SJSA1 (cell line): ENCODE results near the gene DUSP10. TPM values are rescaled to one million over a fixed set of nuclear protein-coding genes. Genes with fewer than 3 reads are reported as not detected.

Experiments
- DNase-seq, 2 experiments: peaks; one replicate each; pipeline ENCODE4 v3.0.0-alpha.2; 2015 to 2020; ENCODE audit warnings: low spot score in 2 of 2, low read depth in 1 of 2
- H3K27ac ChIP-seq: fragments of 250-450 bp; sonication (Bioruptor Pico); 2 replicates; pipeline ENCODE4 v1.5.1; 2020; ENCODE audit warnings: mild to moderate bottlenecking, moderate library complexity
- H3K27me3 ChIP-seq: fragments of 250-450 bp; sonication (Bioruptor Pico); replicated peaks from 2 replicates; pipeline ENCODE4 v1.5.1; 2020; ENCODE audit warnings: mild to moderate bottlenecking, moderate library complexity
- H3K36me3 ChIP-seq: fragments of 250-450 bp; sonication (Bioruptor Pico); 2 replicates; pipeline ENCODE4 v1.5.1; 2020; ENCODE audit warnings: mild to moderate bottlenecking
- H3K4me1 ChIP-seq: fragments of 250-450 bp; sonication (Bioruptor Pico); replicated peaks from 2 replicates; pipeline ENCODE4 v1.6.1; 2021; ENCODE audit warnings: mild to moderate bottlenecking
- H3K4me3 ChIP-seq: fragments of 250-450 bp; sonication (Bioruptor Pico); 2 replicates; pipeline ENCODE4 v1.5.1; 2020; ENCODE audit warnings: mild to moderate bottlenecking
- H3K9me3 ChIP-seq: fragments of 250-450 bp; sonication (Bioruptor Pico); replicated peaks from 2 replicates; pipeline ENCODE4 v1.5.1; 2020; ENCODE audit warnings: mild to moderate bottlenecking
- total RNA-seq: library from RNA; depleted of rRNA; stranded (reverse); fragments of >200 nt; shearing (Covaris generic); gene quantifications from 2 replicates; pipeline ENCODE4 v1.2.3, GENCODE V29; 2014

Gene DUSP10
- total RNA-seq, 1 experiment from 2014 or later: 15.8 TPM

DNA sequence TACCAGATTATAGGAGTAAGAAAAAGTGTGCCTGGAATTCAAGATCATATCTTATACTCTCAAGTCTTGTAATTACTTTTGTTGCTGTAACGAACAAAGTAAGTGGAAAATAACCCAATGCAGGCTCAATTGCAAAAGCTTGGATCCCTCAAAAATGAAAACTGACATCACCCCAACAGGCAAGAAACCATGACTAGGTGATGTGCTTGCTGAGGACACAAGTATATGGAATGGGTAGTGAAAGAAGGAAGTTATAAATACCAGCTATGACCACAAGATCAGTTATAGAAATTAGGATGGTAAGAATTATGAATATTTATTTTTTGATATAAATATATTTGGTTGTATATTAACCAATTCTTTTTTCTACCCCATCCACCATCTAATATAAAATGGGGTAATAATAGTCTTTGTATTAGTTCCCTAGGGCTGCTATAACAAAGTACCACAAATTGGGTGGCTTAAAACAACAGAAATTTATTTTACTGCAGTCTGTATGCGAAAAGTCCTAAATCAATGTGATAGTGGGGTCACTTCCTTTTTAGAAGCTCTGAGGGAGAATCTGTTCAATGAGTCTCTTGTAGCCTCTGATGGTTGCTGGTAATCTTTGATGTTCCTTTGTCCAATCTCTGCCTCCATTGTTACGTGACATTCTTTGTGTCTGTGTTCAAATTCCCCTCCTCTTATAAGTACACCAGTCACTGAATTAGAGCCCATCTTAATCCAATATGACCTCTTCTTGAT, 45.0 kb downstream of the DUSP10 start:
- H3K4me1 ChIP-seq: no peaks in the 10 kb centered on the region; the same call in 1 of the 2 replicates
- DNase-seq: no peak

DNA sequence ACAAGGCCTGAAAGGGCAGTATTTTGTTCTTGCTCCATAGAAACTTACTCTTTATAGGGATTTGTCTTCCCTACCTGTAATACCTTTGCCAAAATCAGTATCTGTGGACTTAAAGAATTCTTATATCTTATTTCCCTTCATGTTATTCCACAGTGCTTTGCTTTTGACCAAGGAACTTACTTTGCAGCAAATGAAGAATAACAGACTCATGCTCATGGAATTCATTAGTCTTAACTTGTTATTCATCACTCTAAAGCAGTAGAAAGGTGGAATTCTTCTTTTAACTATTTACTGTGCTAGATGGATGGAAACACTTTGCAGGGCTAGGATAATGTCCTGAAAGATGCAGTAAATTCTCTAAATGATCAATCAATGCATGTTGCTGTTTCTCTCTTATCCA, 45.9 kb downstream of the DUSP10 start:
- no peaks in the 10 kb centered on the region; the same call in 1 of the 2 replicates for H3K4me1 ChIP-seq
- peaks cover 4% of the 10 kb centered on the region; the same call in 1 of the 2 replicates for H3K36me3 ChIP-seq
- DNase-seq: no peak
- H3K9me3 ChIP-seq: peaks cover 3% of the 10 kb centered on the region; the same call in 1 of the 2 replicates
- H3K27me3 ChIP-seq: no peaks in the 10 kb centered on the region
- no peak overlapping the region for H3K27ac ChIP-seq
- no peak overlapping the region for H3K4me3 ChIP-seq

More for the DNA sequence above, 45.0 kb downstream of the DUSP10 start:
- Histone ChIP-seq H3K27ac (no peak overlapping the region), H3K36me3 (peaks cover 4% of the 10 kb centered on the region; the same call in 1 of the 2 replicates), H3K9me3 (peaks cover 3% of the 10 kb centered on the region; the same call in 1 of the 2 replicates), H3K4me3 (no peak overlapping the region), H3K27me3 (no peaks in the 10 kb centered on the region)

DNA sequence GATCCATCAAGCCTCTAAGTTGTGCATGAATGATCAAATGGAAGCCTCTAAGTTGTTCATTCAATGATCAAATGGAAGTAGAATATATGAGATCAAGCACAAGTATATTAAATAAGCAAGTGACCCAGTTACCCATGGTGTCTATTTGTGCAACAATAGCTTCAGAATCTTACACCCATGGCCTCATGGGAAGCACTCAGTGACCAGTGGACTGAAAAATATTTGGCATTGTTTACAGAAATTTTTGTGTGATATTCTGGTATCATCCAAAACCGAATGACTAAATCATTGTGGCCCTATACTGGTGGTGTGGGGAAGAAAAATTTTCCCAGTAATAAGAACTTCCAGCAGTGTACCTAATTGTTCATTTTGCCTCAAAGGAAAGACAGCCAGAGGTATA, 46.6 kb downstream of the DUSP10 start:
- H3K4me3 ChIP-seq: no peak overlapping the region
- H3K27me3 ChIP-seq: no peaks in the 10 kb centered on the region
- DNase-seq: no peak
- H3K36me3 ChIP-seq: peaks cover 4% of the 10 kb centered on the region; the same call in 1 of the 2 replicates
- H3K9me3 ChIP-seq: peaks cover 3% of the 10 kb centered on the region; the same call in 1 of the 2 replicates
- no peak overlapping the region for H3K27ac ChIP-seq
- no peaks in the 10 kb centered on the region; the same call in 1 of the 2 replicates for H3K4me1 ChIP-seq

DNA sequence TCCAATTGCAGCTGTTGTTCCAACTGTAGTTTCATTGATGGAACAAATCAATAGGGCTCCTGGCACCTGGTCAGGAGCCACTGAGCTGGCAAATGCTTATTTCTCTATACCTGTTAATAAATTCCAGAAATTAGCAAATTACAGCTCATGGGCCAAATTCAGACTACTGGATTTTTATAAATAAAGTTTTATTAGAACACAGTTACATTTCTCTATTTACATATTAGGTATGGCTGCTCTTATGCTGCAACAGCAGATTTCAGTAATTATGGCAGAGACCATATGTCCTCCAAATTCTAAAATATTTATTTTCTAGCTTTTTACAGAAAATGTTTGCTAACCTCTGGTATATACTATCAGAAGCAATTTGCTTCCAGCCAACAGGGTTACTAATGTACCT, 47.8 kb downstream of the DUSP10 start:
- H3K27ac ChIP-seq: no peak overlapping the region
- DNase-seq: no peak
- no peaks in the 10 kb centered on the region; the same call in 1 of the 2 replicates for H3K4me1 ChIP-seq
- peaks cover 3% of the 10 kb centered on the region; the same call in 1 of the 2 replicates for H3K9me3 ChIP-seq
- H3K27me3 ChIP-seq: no peaks in the 10 kb centered on the region
- H3K4me3 ChIP-seq: no peak overlapping the region
- peaks cover 4% of the 10 kb centered on the region; the same call in 1 of the 2 replicates for H3K36me3 ChIP-seq

DNA sequence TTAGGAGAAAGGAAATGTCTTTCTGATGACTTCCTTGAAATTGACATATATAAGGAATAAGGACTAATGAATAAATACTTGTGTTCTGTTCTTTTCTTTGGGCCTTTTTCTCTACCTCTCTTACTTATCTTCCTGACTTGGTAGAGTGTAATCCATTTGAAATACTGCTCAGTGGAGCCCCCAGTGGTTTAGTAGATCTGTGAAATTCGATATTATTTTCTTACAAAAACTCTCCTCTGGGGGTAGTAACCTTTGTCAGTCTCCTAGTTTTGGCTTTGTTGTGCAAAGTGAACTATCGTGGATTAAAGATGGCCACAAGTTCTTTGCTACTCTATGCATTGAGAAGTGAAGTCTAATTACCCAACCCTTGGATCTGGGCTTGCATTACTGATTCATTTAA, 48.8 kb downstream of the DUSP10 start:
- peaks cover 3% of the 10 kb centered on the region; the same call in 1 of the 2 replicates for H3K9me3 ChIP-seq
- no peak for DNase-seq
- no peaks in the 10 kb centered on the region; the same call in 1 of the 2 replicates for H3K4me1 ChIP-seq
- no peak overlapping the region for H3K27ac ChIP-seq
- H3K36me3 ChIP-seq: peaks cover 2% of the 10 kb centered on the region; the same call in 1 of the 2 replicates
- no peak overlapping the region for H3K4me3 ChIP-seq
- H3K27me3 ChIP-seq: no peaks in the 10 kb centered on the region

DNA sequence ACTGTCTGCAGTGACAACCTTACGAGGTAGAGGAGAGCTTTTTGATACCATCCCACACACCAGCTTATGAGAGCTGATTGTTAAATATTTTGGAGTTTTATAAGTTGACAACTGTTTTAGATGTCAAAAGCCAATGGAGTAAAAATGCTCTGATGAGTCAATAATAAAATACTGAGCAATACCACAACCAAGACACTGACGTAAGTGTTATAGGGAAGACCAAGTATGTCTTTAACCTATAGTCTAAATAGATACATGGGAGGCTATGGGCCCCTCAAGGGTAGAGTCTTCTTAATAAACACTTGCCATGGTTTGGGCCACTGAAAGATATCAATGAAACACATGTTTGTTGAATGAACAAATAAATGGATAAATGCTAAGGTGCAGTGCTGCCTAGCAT, 49.2 kb downstream of the DUSP10 start:
- DNase-seq: no peak
- Histone ChIP-seq H3K9me3 (peaks cover 3% of the 10 kb centered on the region; the same call in 1 of the 2 replicates), H3K36me3 (no peaks in the 10 kb centered on the region), H3K4me1 (no peaks in the 10 kb centered on the region; the same call in 1 of the 2 replicates), H3K27ac (no peak overlapping the region), H3K27me3 (no peaks in the 10 kb centered on the region), H3K4me3 (no peak overlapping the region)

DNA sequence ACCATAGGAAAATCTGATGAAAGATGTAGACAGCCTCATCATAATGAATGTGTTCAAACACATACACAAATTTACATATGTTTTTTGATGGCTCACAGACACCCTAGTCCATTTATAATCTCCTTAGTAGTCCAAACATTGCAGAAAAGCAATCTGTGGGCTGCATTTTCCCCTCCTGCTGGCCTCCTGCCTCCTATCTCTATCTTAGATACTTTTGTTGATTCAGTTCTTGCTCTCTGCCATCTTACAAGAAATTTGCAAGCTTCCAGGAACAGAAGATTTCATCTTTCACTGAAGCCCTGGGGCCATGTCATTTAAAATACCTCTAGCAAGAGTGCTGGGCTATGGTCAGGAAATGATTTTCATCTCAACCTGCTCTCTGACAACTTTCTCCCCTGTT, 50.6 kb downstream of the DUSP10 start:
- no peaks in the 10 kb centered on the region; the same call in 1 of the 2 replicates for H3K4me1 ChIP-seq
- DNase-seq: no peak
- H3K9me3 ChIP-seq: peaks cover 3% of the 10 kb centered on the region; the same call in 1 of the 2 replicates
- H3K27me3 ChIP-seq: no peaks in the 10 kb centered on the region
- no peak overlapping the region for H3K27ac ChIP-seq
- no peaks in the 10 kb centered on the region for H3K36me3 ChIP-seq
- H3K4me3 ChIP-seq: no peak overlapping the region

DNA sequence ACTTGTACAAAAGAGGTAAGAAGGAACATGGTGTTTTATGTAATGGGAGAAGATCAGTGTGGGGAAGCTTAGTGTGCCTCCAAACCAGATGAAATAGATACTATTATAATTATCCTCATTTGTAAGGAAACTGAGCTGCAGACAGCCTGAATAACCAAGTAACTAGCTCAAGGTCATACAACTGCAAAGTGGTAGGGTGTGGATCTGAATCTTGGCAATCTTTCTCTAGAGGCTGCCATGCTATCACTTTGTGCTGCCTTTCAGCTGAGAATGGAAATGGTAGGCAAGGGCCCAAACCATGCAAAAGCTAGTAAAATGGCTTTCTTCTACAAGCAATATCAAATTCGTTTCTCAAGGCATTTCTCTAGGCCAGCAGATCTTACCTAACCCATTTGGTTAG, 51.0 kb downstream of the DUSP10 start:
- no peaks in the 10 kb centered on the region for H3K27me3 ChIP-seq
- no peak overlapping the region for H3K27ac ChIP-seq
- H3K4me1 ChIP-seq: no peaks in the 10 kb centered on the region; the same call in 1 of the 2 replicates
- no peak for DNase-seq
- no peak overlapping the region for H3K4me3 ChIP-seq
- no peaks in the 10 kb centered on the region for H3K36me3 ChIP-seq
- peaks cover 3% of the 10 kb centered on the region; the same call in 1 of the 2 replicates for H3K9me3 ChIP-seq

DNA sequence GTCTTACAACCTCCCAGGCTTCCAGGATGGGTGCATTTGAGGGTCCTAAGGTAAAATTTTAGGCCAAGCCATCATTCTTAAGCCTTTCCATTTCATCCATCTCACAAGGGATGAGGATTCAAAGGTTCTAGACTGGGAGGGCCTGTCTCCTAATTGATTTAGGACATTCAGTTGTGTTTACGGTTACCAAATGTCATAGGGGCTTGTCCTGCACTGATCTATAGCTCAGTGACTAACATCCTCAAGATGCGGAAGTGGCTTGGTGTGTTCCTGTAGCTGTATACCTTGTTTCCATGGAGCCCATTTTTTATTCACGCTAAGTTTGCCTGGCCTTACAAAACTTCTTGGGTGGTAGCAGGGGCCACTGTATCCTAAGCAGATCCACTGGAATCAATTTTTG, 52.8 kb downstream of the DUSP10 start:
- peaks cover 3% of the 10 kb centered on the region; the same call in 1 of the 2 replicates for H3K9me3 ChIP-seq
- DNase-seq: no peak
- no peaks in the 10 kb centered on the region; the same call in 1 of the 2 replicates for H3K4me1 ChIP-seq
- H3K27ac ChIP-seq: no peak overlapping the region
- H3K4me3 ChIP-seq: no peak overlapping the region
- H3K27me3 ChIP-seq: no peaks in the 10 kb centered on the region
- no peaks in the 10 kb centered on the region for H3K36me3 ChIP-seq

DNA sequence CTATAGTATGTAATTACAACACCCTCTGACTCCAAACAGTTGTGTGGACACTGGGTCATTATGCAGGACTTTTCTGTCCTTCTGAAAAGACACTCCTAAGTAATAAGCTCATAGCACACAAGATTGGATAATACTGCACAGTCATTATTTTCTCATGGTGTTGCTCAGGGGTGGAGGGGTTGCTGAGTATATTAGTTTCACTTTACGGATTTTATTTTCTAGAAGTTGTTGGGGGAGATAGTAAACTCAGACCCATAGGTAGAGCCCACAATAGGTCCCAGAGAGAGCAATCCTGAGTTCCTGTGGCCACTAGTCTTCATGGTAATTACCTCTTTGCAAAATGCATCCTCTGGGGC, 53.4 kb downstream of the DUSP10 start:
- no peak overlapping the region for H3K27ac ChIP-seq

DNA sequence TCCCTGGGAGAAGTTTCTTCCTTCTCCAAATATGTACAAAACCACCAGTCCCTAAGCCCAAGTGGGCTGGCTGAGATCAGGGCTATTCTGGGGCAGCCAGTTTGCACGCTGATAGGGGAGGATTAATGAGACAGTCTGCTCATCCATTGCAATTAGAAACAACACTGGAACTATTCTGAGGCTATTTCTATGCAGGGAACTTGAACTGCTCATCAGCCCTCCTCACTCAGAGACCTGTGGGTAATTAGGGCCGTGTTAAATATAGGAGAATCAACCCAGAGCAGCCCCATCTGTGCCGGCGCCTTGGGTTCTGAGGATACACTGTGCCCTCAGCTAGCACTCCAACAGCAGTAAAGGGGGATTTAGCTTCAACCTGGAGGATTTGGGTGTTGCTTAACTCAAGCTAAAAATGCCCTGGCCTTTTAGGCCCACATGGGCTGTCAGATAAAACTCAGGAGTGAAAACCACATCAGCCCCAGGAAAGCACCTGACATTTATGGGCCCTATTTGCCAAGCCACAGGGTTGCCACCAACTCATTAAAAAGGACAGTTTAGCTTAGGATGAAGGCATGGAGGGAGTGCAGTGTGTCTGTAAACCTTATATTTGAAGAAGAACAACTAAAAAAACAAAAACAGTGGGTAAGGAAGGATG, 53.9 kb downstream of the DUSP10 start:
- no peaks in the 10 kb centered on the region for H3K27me3 ChIP-seq
- H3K36me3 ChIP-seq: no peaks in the 10 kb centered on the region
- H3K9me3 ChIP-seq: peaks cover 3% of the 10 kb centered on the region; the same call in 1 of the 2 replicates
- H3K27ac ChIP-seq: no peak overlapping the region
- DNase-seq: no peak
- H3K4me1 ChIP-seq: no peaks in the 10 kb centered on the region; the same call in 1 of the 2 replicates
- H3K4me3 ChIP-seq: no peak overlapping the region

More for the DNA sequence above, 53.4 kb downstream of the DUSP10 start:
- Histone ChIP-seq H3K4me1 (no peaks in the 10 kb centered on the region; the same call in 1 of the 2 replicates), H3K27me3 (no peaks in the 10 kb centered on the region), H3K9me3 (peaks cover 3% of the 10 kb centered on the region; the same call in 1 of the 2 replicates), H3K36me3 (no peaks in the 10 kb centered on the region), H3K4me3 (no peak overlapping the region)
- DNase-seq: no peak

DNA sequence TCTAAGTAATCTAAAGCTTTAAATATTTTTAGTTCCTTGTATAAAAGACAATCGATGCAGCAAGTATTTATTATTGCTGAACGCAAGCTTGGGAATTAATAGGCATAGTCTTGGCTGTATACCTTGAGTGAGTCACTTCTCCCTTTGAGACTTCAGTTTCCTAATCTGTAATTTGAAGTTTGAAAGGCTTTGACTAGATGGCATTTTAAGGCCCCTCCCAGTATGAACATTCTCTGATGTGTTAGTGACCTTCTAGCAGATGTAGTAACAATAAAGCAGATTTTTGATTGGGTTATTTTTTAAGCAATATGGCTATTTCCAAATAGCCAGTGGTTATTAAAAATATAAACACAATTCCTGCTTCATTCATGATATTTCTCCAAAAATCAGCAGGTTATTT, 58.2 kb downstream of the DUSP10 start:
- H3K27me3 ChIP-seq: no peaks in the 10 kb centered on the region
- DNase-seq: no peak
- no peaks in the 10 kb centered on the region; the same call in 1 of the 2 replicates for H3K9me3 ChIP-seq
- H3K27ac ChIP-seq: no peak overlapping the region
- H3K4me1 ChIP-seq: no peaks in the 10 kb centered on the region
- no peaks in the 10 kb centered on the region for H3K36me3 ChIP-seq
- no peak overlapping the region for H3K4me3 ChIP-seq

DNA sequence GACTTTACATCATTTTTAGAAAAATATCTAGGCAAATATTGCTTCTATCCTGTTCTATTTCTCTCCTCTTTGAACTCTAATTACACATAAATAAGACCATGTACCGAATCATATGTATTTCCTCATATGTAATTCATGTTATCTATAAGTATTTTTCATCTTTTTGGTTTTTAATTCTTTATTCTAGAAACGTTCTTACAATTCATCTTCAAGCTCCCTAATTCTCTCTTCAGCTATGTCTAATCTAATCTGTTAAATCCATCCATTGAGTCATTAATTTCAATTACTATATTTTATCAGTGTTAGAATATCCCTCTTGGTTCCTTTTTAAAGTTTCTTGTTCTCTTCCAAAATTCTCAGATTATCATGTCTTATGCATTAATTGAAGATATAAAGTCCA, 61.8 kb downstream of the DUSP10 start:
- H3K4me3 ChIP-seq: no peak overlapping the region
- H3K27me3 ChIP-seq: no peaks in the 10 kb centered on the region
- H3K9me3 ChIP-seq: no peaks in the 10 kb centered on the region; the same call in 1 of the 2 replicates
- no peak for DNase-seq
- no peak overlapping the region for H3K27ac ChIP-seq
- H3K36me3 ChIP-seq: no peaks in the 10 kb centered on the region
- no peaks in the 10 kb centered on the region for H3K4me1 ChIP-seq

DNA sequence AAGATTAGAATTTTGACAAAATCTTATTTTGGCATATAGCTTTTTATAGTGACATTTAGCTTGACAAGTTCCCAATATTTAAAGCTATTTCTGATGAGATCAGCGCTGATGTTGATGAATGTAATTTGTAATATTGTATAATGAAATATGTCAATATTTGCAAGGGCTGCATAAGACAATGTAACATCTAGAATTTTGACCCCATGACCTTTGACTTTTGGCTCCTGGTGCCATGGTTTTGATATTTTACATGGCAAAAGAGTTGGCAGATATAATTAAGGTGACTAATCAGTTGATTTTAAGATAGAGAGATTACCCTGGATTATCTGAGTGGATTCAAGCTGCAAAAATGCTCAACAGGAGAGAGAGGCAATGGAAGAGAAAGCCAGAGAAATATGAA, 63.9 kb downstream of the DUSP10 start:
- Histone ChIP-seq H3K4me1 (no peaks in the 10 kb centered on the region), H3K27me3 (no peaks in the 10 kb centered on the region), H3K36me3 (no peaks in the 10 kb centered on the region), H3K27ac (no peak overlapping the region), H3K9me3 (no peaks in the 10 kb centered on the region; the same call in 1 of the 2 replicates), H3K4me3 (no peak overlapping the region)
- DNase-seq: no peak
